Fibroblast of lung (primary cell): ENCODE data around the gene MYO18A.

Experiments used
- CTCF ChIP-seq, 2 donors: IDR thresholded peaks in 1 of 2; conservative IDR thresholded peaks in 1 of 2; 1 replicate in 1 of 2; 2 replicates in 1 of 2; pipeline ENCODE4 v1.5.1; 2011 to 2012; ENCODE audit warnings: low read length in 2 of 2, control low read depth in 1 of 2, inconsistent platforms in 1 of 2, low read depth in 1 of 2, mild to moderate bottlenecking in 1 of 2
- EZH2 ChIP-seq: IDR thresholded peaks from 2 replicates; pipeline ENCODE4 v1.5.1; 2012; ENCODE audit warnings: low read length, control low read depth, mild to moderate bottlenecking; ENCODE audit errors: missing control alignments

GRCh38 chr17:29155966-29156338 lies 24.2 kb downstream of the MYO18A start:
- TF ChIP-seq CTCF (conservative IDR thresholded peaks at IDR 0.05 in 1 of 2, IDR thresholded peaks at IDR 0.05 in 1 of 2; ENCODE audit: low read depth in 1 of 2, low read length in 2 of 2) (no peak), EZH2 (no peak)
